ENCODE measurements around the gene LRIG1.

The LRIG1 gene

GRCh38 chr3:66380200-66380932, 120.5 kb downstream of the LRIG1 start:
- no peak for DNase-seq

GRCh38 chr3:66379565-66379964, 121.3 kb downstream of the LRIG1 start:
- DNase-seq = no peak

GRCh38 chr3:66378256-66378655, 122.6 kb downstream of the LRIG1 start:
- DNase-seq = no peak

- DNase-seq = no peak
Observed at GRCh38 chr3:66377800-66378199, 123.0 kb downstream of the LRIG1 start.

GRCh38 chr3:66376568-66376967, 124.3 kb downstream of the LRIG1 start:
- DNase-seq = no peak

GRCh38 chr3:66372681-66373350, 128.0 kb downstream of the LRIG1 start:
- DNase-seq = no peak

- DNase-seq = no peak
Observed at GRCh38 chr3:66371432-66371831, 129.4 kb downstream of the LRIG1 start.

GRCh38 chr3:66370179-66370578, 130.6 kb downstream of the LRIG1 start:
- DNase-seq = no peak

GRCh38 chr3:66367979-66368378, 132.8 kb downstream of the LRIG1 start:
- no peak for DNase-seq

- no peak for DNase-seq
Observed at GRCh38 chr3:66366747-66367146, 134.1 kb downstream of the LRIG1 start.

GRCh38 chr3:66365080-66365479, 135.7 kb downstream of the LRIG1 start:
- DNase-seq = no peak

GRCh38 chr3:66363148-66363547, 137.7 kb downstream of the LRIG1 start:
- no peak for DNase-seq

GRCh38 chr3:66362541-66362941, 138.3 kb downstream of the LRIG1 start:
- no peak for DNase-seq

GRCh38 chr3:66361356-66361755, 139.5 kb downstream of the LRIG1 start:
- no peak for DNase-seq

GRCh38 chr3:66355997-66356396, 144.8 kb downstream of the LRIG1 start:
- DNase-seq = no peak

GRCh38 chr3:66355394-66355793, 145.4 kb downstream of the LRIG1 start:
- DNase-seq = no peak

- DNase-seq = no peak
Observed at GRCh38 chr3:66354001-66354400, 146.8 kb downstream of the LRIG1 start.

- DNase-seq = no peak
Observed at GRCh38 chr3:66353530-66353929, 147.3 kb downstream of the LRIG1 start.

GRCh38 chr3:66353039-66353438, 147.8 kb downstream of the LRIG1 start:
- DNase-seq = no peak

GRCh38 chr3:66350601-66351000, 150.2 kb downstream of the LRIG1 start:
- DNase-seq = no peak

- DNase-seq = no peak
Observed at GRCh38 chr3:66348704-66349103, 152.1 kb downstream of the LRIG1 start.

GRCh38 chr3:66344848-66345578, 155.8 kb downstream of the LRIG1 start:
- no peak for DNase-seq

GRCh38 chr3:66344391-66344811, 156.4 kb downstream of the LRIG1 start:
- DNase-seq = no peak

All from GOT3 (cell line).